ENCODE measurements around the gene WFIKKN1.

DNA sequence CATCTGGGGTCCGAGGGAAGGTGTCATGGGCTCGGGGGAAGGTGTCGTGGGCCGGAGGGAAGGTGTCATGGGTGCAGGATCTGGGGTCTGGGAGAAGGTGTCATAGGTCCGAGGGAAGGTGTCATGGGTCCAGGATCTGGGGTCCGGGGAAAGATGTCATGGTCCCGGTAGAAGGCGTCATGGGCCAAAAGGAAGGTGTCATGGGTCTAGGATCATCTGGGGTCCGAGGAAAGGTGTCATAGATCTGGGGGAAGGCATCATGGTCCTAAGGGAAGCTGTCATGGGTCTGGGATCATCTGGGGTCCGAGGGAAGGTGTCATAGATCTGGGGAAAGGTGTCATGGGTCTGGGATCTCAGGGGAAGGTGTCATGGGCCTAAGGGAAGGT is 40.0 kb upstream of the WFIKKN1 start:
- TF ChIP-seq, protein P1, sequence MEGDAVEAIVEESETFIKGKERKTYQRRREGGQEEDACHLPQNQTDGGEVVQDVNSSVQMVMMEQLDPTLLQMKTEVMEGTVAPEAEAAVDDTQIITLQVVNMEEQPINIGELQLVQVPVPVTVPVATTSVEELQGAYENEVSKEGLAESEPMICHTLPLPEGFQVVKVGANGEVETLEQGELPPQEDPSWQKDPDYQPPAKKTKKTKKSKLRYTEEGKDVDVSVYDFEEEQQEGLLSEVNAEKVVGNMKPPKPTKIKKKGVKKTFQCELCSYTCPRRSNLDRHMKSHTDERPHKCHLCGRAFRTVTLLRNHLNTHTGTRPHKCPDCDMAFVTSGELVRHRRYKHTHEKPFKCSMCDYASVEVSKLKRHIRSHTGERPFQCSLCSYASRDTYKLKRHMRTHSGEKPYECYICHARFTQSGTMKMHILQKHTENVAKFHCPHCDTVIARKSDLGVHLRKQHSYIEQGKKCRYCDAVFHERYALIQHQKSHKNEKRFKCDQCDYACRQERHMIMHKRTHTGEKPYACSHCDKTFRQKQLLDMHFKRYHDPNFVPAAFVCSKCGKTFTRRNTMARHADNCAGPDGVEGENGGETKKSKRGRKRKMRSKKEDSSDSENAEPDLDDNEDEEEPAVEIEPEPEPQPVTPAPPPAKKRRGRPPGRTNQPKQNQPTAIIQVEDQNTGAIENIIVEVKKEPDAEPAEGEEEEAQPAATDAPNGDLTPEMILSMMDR (IDR thresholded peaks at IDR 0.05; ENCODE audit: low read depth, low read length, poor library complexity, severe bottlenecking), result no peak
- no peak for TF ChIP-seq EZH2phosphoT487 (IDR thresholded peaks at IDR 0.05; ENCODE audit: borderline replicate concordance, low read length)
